ENCODE data around the gene WSCD2.

WSCD2 gene

GRCh38 chr12:108182096-108182495, 53.0 kb downstream of the WSCD2 start:
- Histone ChIP-seq H3K4me1 (ENCODE audit: control insufficient read depth, insufficient read depth, low read length) (no peaks in the 10 kb centered on the region), H3K9ac (ENCODE audit: low read length) (no peak overlapping the region), H3K36me3 (ENCODE audit: control insufficient read depth, insufficient read depth, low read length, severe bottlenecking) (no peaks in the 10 kb centered on the region), H3K27me3 (replicated peaks; ENCODE audit: control insufficient read depth, insufficient read depth, low read length) (peaks cover 12% of the 10 kb centered on the region), H3K9me3 (ENCODE audit: control insufficient read depth, low read length) (peaks cover 9% of the 10 kb centered on the region), H3K4me3 (ENCODE audit: low read length) (no peak overlapping the region)
- no peak for DNase-seq (ENCODE audit: low read depth)

- Histone ChIP-seq H3K9ac (ENCODE audit: low read length) (no peak overlapping the region), H3K36me3 (ENCODE audit: control insufficient read depth, insufficient read depth, low read length, severe bottlenecking) (no peaks in the 10 kb centered on the region), H3K27me3 (replicated peaks; ENCODE audit: control insufficient read depth, insufficient read depth, low read length) (peaks cover 17% of the 10 kb centered on the region), H3K4me3 (ENCODE audit: low read length) (no peak overlapping the region), H3K9me3 (ENCODE audit: control insufficient read depth, low read length) (peaks cover 8% of the 10 kb centered on the region), H3K4me1 (ENCODE audit: control insufficient read depth, insufficient read depth, low read length) (no peaks in the 10 kb centered on the region)
- DNase-seq (ENCODE audit: low read depth), result no peak
Measured at GRCh38 chr12:108185002-108185401, 55.9 kb downstream of the WSCD2 start.

GRCh38 chr12:108187831-108188230, 58.7 kb downstream of the WSCD2 start:
- H3K9ac ChIP-seq (ENCODE audit: low read length), result no peak overlapping the region
- peaks cover 13% of the 10 kb centered on the region for H3K27me3 ChIP-seq (replicated peaks; ENCODE audit: control insufficient read depth, insufficient read depth, low read length)
- H3K9me3 ChIP-seq (ENCODE audit: control insufficient read depth, low read length), result peaks cover 8% of the 10 kb centered on the region
- H3K36me3 ChIP-seq (ENCODE audit: control insufficient read depth, insufficient read depth, low read length, severe bottlenecking), result no peaks in the 10 kb centered on the region
- no peak for DNase-seq (ENCODE audit: low read depth)
- H3K4me1 ChIP-seq (ENCODE audit: control insufficient read depth, insufficient read depth, low read length), result no peaks in the 10 kb centered on the region
- H3K4me3 ChIP-seq (ENCODE audit: low read length), result no peak overlapping the region

- Histone ChIP-seq H3K4me1 (ENCODE audit: control insufficient read depth, insufficient read depth, low read length) (no peaks in the 10 kb centered on the region), H3K27me3 (replicated peaks; ENCODE audit: control insufficient read depth, insufficient read depth, low read length) (peaks cover 17% of the 10 kb centered on the region), H3K9ac (ENCODE audit: low read length) (no peak overlapping the region), H3K9me3 (ENCODE audit: control insufficient read depth, low read length) (peaks cover 8% of the 10 kb centered on the region), H3K36me3 (ENCODE audit: control insufficient read depth, insufficient read depth, low read length, severe bottlenecking) (no peaks in the 10 kb centered on the region), H3K4me3 (ENCODE audit: low read length) (no peak overlapping the region)
- peak; percentile 2 for DNase-seq (ENCODE audit: low read depth)
Measured at GRCh38 chr12:108190529-108190928, 61.4 kb downstream of the WSCD2 start.

GRCh38 chr12:108191086-108191485, 62.0 kb downstream of the WSCD2 start:
- Histone ChIP-seq H3K9me3 (ENCODE audit: control insufficient read depth, low read length) (peaks cover 8% of the 10 kb centered on the region), H3K4me1 (ENCODE audit: control insufficient read depth, insufficient read depth, low read length) (no peaks in the 10 kb centered on the region), H3K9ac (ENCODE audit: low read length) (no peak overlapping the region), H3K4me3 (ENCODE audit: low read length) (no peak overlapping the region), H3K27me3 (replicated peaks; ENCODE audit: control insufficient read depth, insufficient read depth, low read length) (peaks cover 17% of the 10 kb centered on the region), H3K36me3 (ENCODE audit: control insufficient read depth, insufficient read depth, low read length, severe bottlenecking) (no peaks in the 10 kb centered on the region)
- no peak for DNase-seq (ENCODE audit: low read depth)

GRCh38 chr12:108191938-108192337, 62.9 kb downstream of the WSCD2 start:
- no peak overlapping the region for H3K4me3 ChIP-seq (ENCODE audit: low read length)
- DNase-seq (ENCODE audit: low read depth), result no peak
- H3K27me3 ChIP-seq (replicated peaks; ENCODE audit: control insufficient read depth, insufficient read depth, low read length), result peaks cover 13% of the 10 kb centered on the region
- H3K9me3 ChIP-seq (ENCODE audit: control insufficient read depth, low read length), result peaks cover 8% of the 10 kb centered on the region
- H3K9ac ChIP-seq (ENCODE audit: low read length), result no peak overlapping the region
- no peaks in the 10 kb centered on the region for H3K4me1 ChIP-seq (ENCODE audit: control insufficient read depth, insufficient read depth, low read length)
- no peaks in the 10 kb centered on the region for H3K36me3 ChIP-seq (ENCODE audit: control insufficient read depth, insufficient read depth, low read length, severe bottlenecking)

GRCh38 chr12:108193493-108193892, 64.4 kb downstream of the WSCD2 start:
- Histone ChIP-seq H3K9ac (ENCODE audit: low read length) (no peak overlapping the region), H3K9me3 (ENCODE audit: control insufficient read depth, low read length) (peaks cover 8% of the 10 kb centered on the region), H3K27me3 (replicated peaks; ENCODE audit: control insufficient read depth, insufficient read depth, low read length) (peaks cover 12% of the 10 kb centered on the region), H3K4me1 (ENCODE audit: control insufficient read depth, insufficient read depth, low read length) (no peaks in the 10 kb centered on the region), H3K4me3 (ENCODE audit: low read length) (no peak overlapping the region), H3K36me3 (ENCODE audit: control insufficient read depth, insufficient read depth, low read length, severe bottlenecking) (no peaks in the 10 kb centered on the region)
- DNase-seq (ENCODE audit: low read depth), result no peak

GRCh38 chr12:108193917-108194316, 64.8 kb downstream of the WSCD2 start:
- Histone ChIP-seq H3K9me3 (ENCODE audit: control insufficient read depth, low read length) (peaks cover 7% of the 10 kb centered on the region), H3K4me3 (ENCODE audit: low read length) (no peak overlapping the region), H3K36me3 (ENCODE audit: control insufficient read depth, insufficient read depth, low read length, severe bottlenecking) (no peaks in the 10 kb centered on the region), H3K27me3 (replicated peaks; ENCODE audit: control insufficient read depth, insufficient read depth, low read length) (peaks cover 12% of the 10 kb centered on the region), H3K9ac (ENCODE audit: low read length) (no peak overlapping the region), H3K4me1 (ENCODE audit: control insufficient read depth, insufficient read depth, low read length) (no peaks in the 10 kb centered on the region)
- DNase-seq (ENCODE audit: low read depth), result peak; percentile 32

- H3K9ac ChIP-seq (ENCODE audit: low read length), result no peak overlapping the region
- H3K4me3 ChIP-seq (ENCODE audit: low read length), result no peak overlapping the region
- peaks cover 17% of the 10 kb centered on the region for H3K27me3 ChIP-seq (replicated peaks; ENCODE audit: control insufficient read depth, insufficient read depth, low read length)
- H3K36me3 ChIP-seq (ENCODE audit: control insufficient read depth, insufficient read depth, low read length, severe bottlenecking), result no peaks in the 10 kb centered on the region
- H3K4me1 ChIP-seq (ENCODE audit: control insufficient read depth, insufficient read depth, low read length), result no peaks in the 10 kb centered on the region
- peaks cover under 1% of the 10 kb centered on the region for H3K9me3 ChIP-seq (ENCODE audit: control insufficient read depth, low read length)
- no peak for DNase-seq (ENCODE audit: low read depth)
Measured at GRCh38 chr12:108194585-108194984, 65.5 kb downstream of the WSCD2 start.

- H3K9ac ChIP-seq (ENCODE audit: low read length), result no peak overlapping the region
- no peaks in the 10 kb centered on the region for H3K36me3 ChIP-seq (ENCODE audit: control insufficient read depth, insufficient read depth, low read length, severe bottlenecking)
- H3K4me3 ChIP-seq (ENCODE audit: low read length), result no peak overlapping the region
- DNase-seq (ENCODE audit: low read depth), result no peak
- no peaks in the 10 kb centered on the region for H3K9me3 ChIP-seq (ENCODE audit: control insufficient read depth, low read length)
- peaks cover 19% of the 10 kb centered on the region for H3K27me3 ChIP-seq (replicated peaks; ENCODE audit: control insufficient read depth, insufficient read depth, low read length)
- H3K4me1 ChIP-seq (ENCODE audit: control insufficient read depth, insufficient read depth, low read length), result no peaks in the 10 kb centered on the region
Measured at GRCh38 chr12:108196319-108196718, 67.2 kb downstream of the WSCD2 start.

- Histone ChIP-seq H3K36me3 (ENCODE audit: control insufficient read depth, insufficient read depth, low read length, severe bottlenecking) (no peaks in the 10 kb centered on the region), H3K4me3 (ENCODE audit: low read length) (no peak overlapping the region), H3K27me3 (replicated peaks; ENCODE audit: control insufficient read depth, insufficient read depth, low read length) (peaks cover 20% of the 10 kb centered on the region), H3K9ac (ENCODE audit: low read length) (no peak overlapping the region), H3K4me1 (ENCODE audit: control insufficient read depth, insufficient read depth, low read length) (no peaks in the 10 kb centered on the region), H3K9me3 (ENCODE audit: control insufficient read depth, low read length) (no peaks in the 10 kb centered on the region)
- no peak for DNase-seq (ENCODE audit: low read depth)
Measured at GRCh38 chr12:108196921-108197320, 67.8 kb downstream of the WSCD2 start.

- Histone ChIP-seq H3K27me3 (replicated peaks; ENCODE audit: control insufficient read depth, insufficient read depth, low read length) (peaks cover 20% of the 10 kb centered on the region), H3K9ac (ENCODE audit: low read length) (no peak overlapping the region), H3K4me3 (ENCODE audit: low read length) (no peak overlapping the region), H3K9me3 (ENCODE audit: control insufficient read depth, low read length) (peaks cover 4% of the 10 kb centered on the region), H3K4me1 (ENCODE audit: control insufficient read depth, insufficient read depth, low read length) (no peaks in the 10 kb centered on the region), H3K36me3 (ENCODE audit: control insufficient read depth, insufficient read depth, low read length, severe bottlenecking) (no peaks in the 10 kb centered on the region)
- no peak for DNase-seq (ENCODE audit: low read depth)
Measured at GRCh38 chr12:108198043-108198442, 69.0 kb downstream of the WSCD2 start.
